Kidney (tissue), 14 donors: ENCODE results near the gene PPIF. TPM values are rescaled to one million over a fixed set of nuclear protein-coding genes. Genes with fewer than 3 reads are reported as not detected.

Experiments used
- DNase-seq, 5 donors: peaks; one replicate each; pipeline ENCODE4 v3.0.0-alpha.2; 2013 to 2020
- FAIRE-seq: peaks from 2 replicates; lab custom pipeline; 2012; peaks lifted over from hg19 to GRCh38; lab: Jason Lieb, UNC
- H3K27ac ChIP-seq, 2 donors: one replicate each; pipeline ENCODE4 v1.7.0; 2013; ENCODE audit warnings: low read depth in 2 of 2, low read length in 2 of 2, inconsistent platforms in 1 of 2
- H3K27me3 ChIP-seq: one replicate; pipeline ENCODE4 v1.7.1; 2013; ENCODE audit warnings: low read length, inconsistent platforms; ENCODE audit not compliant: control insufficient read depth, insufficient read depth
- H3K36me3 ChIP-seq, 3 donors: one replicate each; pipeline versions ENCODE4 v1.7.0 to v1.7.1; 2013; ENCODE audit warnings: low read length in 3 of 3, control low read depth in 1 of 3, inconsistent platforms in 1 of 3; ENCODE audit not compliant: insufficient read depth in 3 of 3, control insufficient read depth in 2 of 3
- H3K4me1 ChIP-seq, 3 donors: one replicate each; pipeline versions ENCODE4 v1.7.0 to v1.7.1; 2013; ENCODE audit warnings: low read length in 3 of 3, inconsistent platforms in 1 of 3, low read depth in 1 of 3; ENCODE audit not compliant: control insufficient read depth in 2 of 3, insufficient read depth in 2 of 3
- H3K4me3 ChIP-seq, 3 donors: one replicate each; pipeline versions ENCODE4 v1.7.0 to v1.8.1; 2013; ENCODE audit warnings: low read length in 3 of 3, control low read depth in 1 of 3, inconsistent platforms in 1 of 3
- H3K9ac ChIP-seq, 3 donors: one replicate each; pipeline versions ENCODE4 v1.7.0 to v1.7.1; 2013; ENCODE audit warnings: low read length in 3 of 3, control low read depth in 1 of 3, inconsistent platforms in 1 of 3
- H3K9me3 ChIP-seq, 3 donors: one replicate each; pipeline versions ENCODE4 v1.7.0 to v1.7.1; 2013; ENCODE audit warnings: low read length in 3 of 3, control low read depth in 1 of 3, inconsistent platforms in 1 of 3; ENCODE audit not compliant: control insufficient read depth in 2 of 3, insufficient read depth in 1 of 3
- intact Hi-C: fragments of 100-400 bp; cut with DNase I; formaldehyde crosslinking; loops from one replicate; pipeline ENCODE4 v1.11.1; 2022
- polyA plus RNA-seq: library from polyadenylated mRNA; stranded (reverse); fragments of 350-450 nt; fragmentation: Illumina TruSeq; extraction: RNeasy Lipid Tissue Mini Kit (QIAGEN cat#74804); gene quantifications from one replicate; pipeline ENCODE4 v1.2.3, GENCODE V29; 2014; ENCODE audit warnings: low read depth, low replicate concordance; ENCODE audit not compliant: insufficient read depth
- total RNA-seq: library from RNA; stranded (reverse); fragmentation: NEBNext Ultra II Directional; extraction: Animal tissue kit (Norgen Biotek cat#: 25700); gene quantifications from one replicate; pipeline ENCODE4 v1.2.1, GENCODE V29; 2021
- TF ChIP-seq, protein P1 (sequence below): IDR thresholded peaks from 3 replicates; pipeline ENCODE4 v1.5.1; 2012; ENCODE audit warnings: mild to moderate bottlenecking, moderate library complexity, borderline replicate concordance; ENCODE audit not compliant: insufficient read depth; ENCODE audit errors: extremely low read depth
- donor health status: control.
- donor health status: control.
- donor health status: control.
- donor health status: control.
- donor health status: control.
- donor health status: DM: yes; HTN: yes; CAD: no.
- donor health status: Normal renal cell carcinoma (clear cell type).

Gene PPIF
- total and polyA plus RNA-seq, 2 donors from 2014 or later: 36.7 to 120 TPM

DNA sequence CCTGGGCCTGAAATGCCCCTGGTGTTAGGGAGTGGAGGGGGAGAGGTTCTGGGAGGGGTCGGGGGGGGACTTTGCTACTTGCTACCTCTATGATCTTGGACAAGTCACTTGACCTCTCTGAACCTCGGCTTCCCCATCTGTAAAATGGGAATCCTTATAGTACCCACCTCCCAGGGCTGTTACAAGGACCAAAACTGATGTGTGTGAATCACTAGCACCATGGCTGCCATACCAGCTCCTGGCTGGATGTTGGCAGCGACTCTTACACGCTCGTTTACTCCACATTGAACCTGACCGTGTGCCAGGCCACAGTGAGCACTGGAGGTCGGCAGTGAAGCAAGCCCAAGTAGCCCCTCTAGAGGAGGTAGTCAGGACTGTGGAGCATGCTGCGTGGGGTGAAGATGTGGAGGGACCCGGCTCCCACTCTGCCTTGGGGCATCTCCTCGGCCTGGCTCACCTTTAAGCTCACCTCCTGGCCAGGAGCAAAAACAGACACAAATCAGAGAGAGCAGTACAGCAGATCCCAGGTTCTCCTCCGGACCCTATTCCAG, 28.9 kb downstream of the PPIF start:
- H3K36me3 ChIP-seq: no peaks in the 10 kb centered on the region
- no peak overlapping the region for H3K4me3 ChIP-seq
- H3K9me3 ChIP-seq: peaks cover 0 to 2% (median 0%) of the 10 kb centered on the region in 3 donors
- FAIRE-seq: no peak
- no peak overlapping the region for H3K9ac ChIP-seq
- intact Hi-C loops: loop anchor here (5.0 to 10.0 kb wide), 2 partner anchors 86 to 119 kb away; no protein-coding TSS in a partner anchor
- TF ChIP-seq, protein P1, sequence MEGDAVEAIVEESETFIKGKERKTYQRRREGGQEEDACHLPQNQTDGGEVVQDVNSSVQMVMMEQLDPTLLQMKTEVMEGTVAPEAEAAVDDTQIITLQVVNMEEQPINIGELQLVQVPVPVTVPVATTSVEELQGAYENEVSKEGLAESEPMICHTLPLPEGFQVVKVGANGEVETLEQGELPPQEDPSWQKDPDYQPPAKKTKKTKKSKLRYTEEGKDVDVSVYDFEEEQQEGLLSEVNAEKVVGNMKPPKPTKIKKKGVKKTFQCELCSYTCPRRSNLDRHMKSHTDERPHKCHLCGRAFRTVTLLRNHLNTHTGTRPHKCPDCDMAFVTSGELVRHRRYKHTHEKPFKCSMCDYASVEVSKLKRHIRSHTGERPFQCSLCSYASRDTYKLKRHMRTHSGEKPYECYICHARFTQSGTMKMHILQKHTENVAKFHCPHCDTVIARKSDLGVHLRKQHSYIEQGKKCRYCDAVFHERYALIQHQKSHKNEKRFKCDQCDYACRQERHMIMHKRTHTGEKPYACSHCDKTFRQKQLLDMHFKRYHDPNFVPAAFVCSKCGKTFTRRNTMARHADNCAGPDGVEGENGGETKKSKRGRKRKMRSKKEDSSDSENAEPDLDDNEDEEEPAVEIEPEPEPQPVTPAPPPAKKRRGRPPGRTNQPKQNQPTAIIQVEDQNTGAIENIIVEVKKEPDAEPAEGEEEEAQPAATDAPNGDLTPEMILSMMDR: no peak
- H3K4me1 ChIP-seq: peaks cover 0 to 14% (median 0%) of the 10 kb centered on the region in 3 donors
- no peaks in the 10 kb centered on the region for H3K27me3 ChIP-seq
- H3K27ac ChIP-seq: no peak overlapping the region
- peak in 1 of 5 donors; percentile 24 for DNase-seq

DNA sequence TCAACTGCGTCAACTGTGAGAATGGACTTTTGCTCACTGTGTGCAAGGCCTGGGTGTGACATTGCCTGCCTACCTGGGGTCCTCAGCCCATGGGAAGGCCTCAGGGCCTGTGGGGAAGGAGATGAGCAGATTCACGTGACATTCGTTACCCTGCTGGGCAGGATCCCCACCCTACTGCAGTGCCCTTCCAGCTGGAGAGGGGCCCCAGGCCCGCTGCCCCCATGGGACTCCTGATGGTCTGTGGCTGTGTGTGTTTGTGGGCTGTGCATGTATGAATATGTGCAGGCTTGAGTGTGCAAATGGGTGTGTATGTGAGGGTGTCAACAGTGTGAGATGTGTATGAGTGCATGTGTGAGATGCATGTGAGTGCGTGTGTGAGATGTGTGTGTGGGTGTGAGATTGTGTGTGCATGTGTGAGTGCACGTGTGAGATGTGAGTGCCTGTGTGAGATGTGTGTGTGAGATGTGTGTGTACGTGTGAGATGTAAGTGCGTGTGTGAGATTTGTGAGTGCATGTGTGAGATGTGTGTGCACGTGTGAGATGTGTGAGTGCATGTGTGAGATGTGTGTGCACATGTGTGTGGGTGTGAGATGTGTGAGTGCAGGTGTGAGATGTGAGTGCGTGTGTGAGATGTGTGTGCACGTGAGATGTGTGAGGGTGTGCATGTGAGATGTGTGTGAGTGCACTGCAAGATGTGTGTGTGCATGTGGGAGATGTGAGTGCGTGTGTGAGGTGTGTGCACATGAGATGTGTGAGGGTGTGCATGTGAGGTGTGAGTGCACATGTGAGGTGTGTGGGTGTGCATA, 29.7 kb downstream of the PPIF start:
- Histone ChIP-seq H3K4me3 (no peak overlapping the region), H3K27ac (no peak overlapping the region), H3K36me3 (no peaks in the 10 kb centered on the region), H3K9ac (no peak overlapping the region), H3K27me3 (no peaks in the 10 kb centered on the region), H3K9me3 (no peaks in the 10 kb centered on the region), H3K4me1 (peaks cover 0 to 14% (median 0%) of the 10 kb centered on the region in 3 donors)
- no peak for FAIRE-seq
- intact Hi-C loops: loop anchor here (5.0 to 10.0 kb wide), 2 partner anchors 85 to 118 kb away; no protein-coding TSS in a partner anchor
- TF ChIP-seq, protein P1: no peak
- peak in 1 of 5 donors; percentile 45 for DNase-seq

GRCh38 chr10:79377557-79378382, 30.5 kb downstream of the PPIF start:
- DNase-seq: no peak
- TF ChIP-seq, protein P1: no peak
- FAIRE-seq: no peak
- Histone ChIP-seq H3K27me3 (no peaks in the 10 kb centered on the region), H3K4me3 (no peak overlapping the region), H3K36me3 (no peaks in the 10 kb centered on the region), H3K4me1 (peaks cover 0 to 14% (median 0%) of the 10 kb centered on the region in 3 donors), H3K9ac (no peak overlapping the region), H3K9me3 (no peaks in the 10 kb centered on the region), H3K27ac (no peak overlapping the region)
- intact Hi-C loops: loop anchor here (5.0 to 10.0 kb wide), 2 partner anchors 85 to 117 kb away; no protein-coding TSS in a partner anchor
